ENCODE data around the gene ZBTB21.

ZBTB21 gene

GRCh38 chr21:42040411-42041180, 30.4 kb upstream of the ZBTB21 start:
- DNase-seq (ENCODE audit: low read depth), result peak; percentile 99
- H3K4me3 ChIP-seq (ENCODE audit: control insufficient read depth, low read depth, low read length), result no peak overlapping the region
- TF ChIP-seq CTCF (IDR thresholded peaks at IDR 0.05; ENCODE audit: control insufficient read depth, insufficient read depth, low read depth, low read length, missing control alignments), result no peak

GRCh38 chr21:42039911-42040351, 29.8 kb upstream of the ZBTB21 start:
- H3K4me3 ChIP-seq (ENCODE audit: control insufficient read depth, low read depth, low read length), result no peak overlapping the region
- TF ChIP-seq CTCF (IDR thresholded peaks at IDR 0.05; ENCODE audit: control insufficient read depth, insufficient read depth, low read depth, low read length, missing control alignments), result no peak
- no peak for DNase-seq (ENCODE audit: low read depth)

- H3K4me3 ChIP-seq (ENCODE audit: control insufficient read depth, low read depth, low read length), result no peak overlapping the region
- DNase-seq (ENCODE audit: low read depth), result peak; percentile 47
- no peak for TF ChIP-seq CTCF (IDR thresholded peaks at IDR 0.05; ENCODE audit: control insufficient read depth, insufficient read depth, low read depth, low read length, missing control alignments)
Measured at GRCh38 chr21:42039470-42039901, 29.3 kb upstream of the ZBTB21 start.

- DNase-seq (ENCODE audit: low read depth), result peak; percentile 38
- no peak overlapping the region for H3K4me3 ChIP-seq (ENCODE audit: control insufficient read depth, low read depth, low read length)
- no peak for TF ChIP-seq CTCF (IDR thresholded peaks at IDR 0.05; ENCODE audit: control insufficient read depth, insufficient read depth, low read depth, low read length, missing control alignments)
Measured at GRCh38 chr21:42038826-42039425, 28.8 kb upstream of the ZBTB21 start.

- no peak for DNase-seq (ENCODE audit: low read depth)
- no peak overlapping the region for H3K4me3 ChIP-seq (ENCODE audit: control insufficient read depth, low read depth, low read length)
- TF ChIP-seq CTCF (IDR thresholded peaks at IDR 0.05; ENCODE audit: control insufficient read depth, insufficient read depth, low read depth, low read length, missing control alignments), result no peak
Measured at GRCh38 chr21:42038393-42038792, 28.2 kb upstream of the ZBTB21 start.

- no peak overlapping the region for H3K4me3 ChIP-seq (ENCODE audit: control insufficient read depth, low read depth, low read length)
- no peak for DNase-seq (ENCODE audit: low read depth)
- no peak for TF ChIP-seq CTCF (IDR thresholded peaks at IDR 0.05; ENCODE audit: control insufficient read depth, insufficient read depth, low read depth, low read length, missing control alignments)
Measured at GRCh38 chr21:42037943-42038342, 27.8 kb upstream of the ZBTB21 start.

Measured in AG09309 (cell line).